Measurements from ENCODE around the gene HMCN2. TPM values are rescaled to one million over a fixed set of nuclear protein-coding genes. Genes with fewer than 3 reads are reported as not detected.

HMCN2 gene, protein sequence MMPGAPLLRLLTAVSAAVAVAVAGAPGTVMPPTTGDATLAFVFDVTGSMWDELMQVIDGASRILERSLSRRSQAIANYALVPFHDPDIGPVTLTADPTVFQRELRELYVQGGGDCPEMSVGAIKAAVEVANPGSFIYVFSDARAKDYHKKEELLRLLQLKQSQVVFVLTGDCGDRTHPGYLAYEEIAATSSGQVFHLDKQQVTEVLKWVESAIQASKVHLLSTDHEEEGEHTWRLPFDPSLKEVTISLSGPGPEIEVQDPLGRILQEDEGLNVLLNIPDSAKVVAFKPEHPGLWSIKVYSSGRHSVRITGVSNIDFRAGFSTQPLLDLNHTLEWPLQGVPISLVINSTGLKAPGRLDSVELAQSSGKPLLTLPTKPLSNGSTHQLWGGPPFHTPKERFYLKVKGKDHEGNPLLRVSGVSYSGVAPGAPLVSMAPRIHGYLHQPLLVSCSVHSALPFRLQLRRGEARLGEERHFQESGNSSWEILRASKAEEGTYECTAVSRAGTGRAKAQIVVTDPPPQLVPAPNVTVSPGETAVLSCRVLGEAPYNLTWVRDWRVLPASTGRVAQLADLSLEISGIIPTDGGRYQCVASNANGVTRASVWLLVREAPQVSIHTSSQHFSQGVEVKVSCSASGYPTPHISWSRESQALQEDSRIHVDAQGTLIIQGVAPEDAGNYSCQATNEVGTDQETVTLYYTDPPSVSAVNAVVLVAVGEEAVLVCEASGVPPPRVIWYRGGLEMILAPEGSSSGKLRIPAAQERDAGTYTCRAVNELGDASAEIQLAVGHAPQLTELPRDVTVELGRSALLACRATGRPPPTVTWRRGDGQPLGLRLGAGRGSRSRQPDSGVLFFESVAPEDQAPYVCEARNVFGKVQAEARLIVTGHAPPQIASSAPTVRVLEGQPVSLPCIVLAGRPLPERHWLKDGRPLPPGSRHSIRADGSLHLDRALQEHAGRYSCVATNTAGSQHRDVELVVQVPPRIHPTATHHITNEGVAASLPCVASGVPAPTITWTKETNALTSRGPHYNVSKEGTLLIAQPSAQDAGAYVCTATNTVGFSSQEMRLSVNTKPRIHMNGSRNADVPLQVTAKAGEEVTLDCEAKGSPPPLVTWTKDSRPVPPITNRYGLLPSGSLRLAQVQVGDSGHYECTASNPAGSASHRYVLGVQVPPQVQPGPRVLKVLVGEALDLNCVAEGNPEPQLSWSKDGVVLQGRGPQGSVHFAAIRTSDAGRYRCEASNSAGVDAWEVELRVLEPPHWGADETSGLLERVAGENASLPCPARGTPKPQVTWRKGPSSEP (N-terminal part only)
- 10 to 100 TPM in 3 of 4 donors, 1 to 10 TPM in 1; 9.6 to 21.1 (median 15.5) TPM for total RNA-seq

DNA sequence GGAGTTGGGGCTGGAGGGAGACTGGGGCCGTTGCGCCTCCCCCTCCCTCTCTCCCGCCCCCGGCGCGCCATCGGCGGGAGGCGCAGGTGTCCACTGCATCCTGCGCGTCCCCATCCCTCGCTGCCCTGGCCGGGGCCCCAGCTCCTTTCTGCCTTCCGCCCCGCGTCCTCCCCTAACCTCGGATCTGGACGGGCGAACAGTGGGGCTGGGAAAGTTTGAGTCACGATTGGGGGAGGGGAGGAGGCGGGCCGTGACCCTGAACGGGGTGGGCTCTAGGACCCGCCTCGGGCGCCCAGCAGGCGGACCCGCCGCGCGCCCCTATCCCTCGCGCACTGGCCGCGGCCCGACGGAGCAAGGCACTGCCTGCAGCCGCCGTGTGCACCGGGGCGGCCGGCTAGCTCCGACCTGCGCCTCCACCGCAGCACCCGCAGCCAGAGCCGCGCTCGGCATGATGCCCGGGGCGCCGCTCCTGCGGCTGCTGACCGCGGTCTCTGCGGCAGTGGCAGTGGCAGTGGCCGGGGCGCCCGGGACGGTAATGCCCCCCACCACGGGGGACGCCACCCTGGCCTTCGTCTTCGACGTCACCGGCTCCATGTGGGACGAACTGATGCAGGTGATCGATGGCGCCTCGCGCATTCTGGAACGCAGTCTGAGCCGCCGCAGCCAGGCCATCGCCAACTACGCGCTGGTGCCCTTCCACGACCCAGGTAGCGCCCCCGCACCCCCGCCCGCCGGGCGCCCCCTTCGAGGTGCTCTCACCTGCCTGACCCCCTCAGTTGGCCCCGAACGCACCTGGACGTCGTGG, at the start of gene HMCN2:
Gene HMCN2, plus strand, starts transcription at position 330 of the 805 bp plus-strand sequence. Its CDS starts 119 bp downstream, at position 449.
- no peaks in the 10 kb centered on the region for H3K36me3 ChIP-seq
- H3K4me3 ChIP-seq, result peak within 1 kb of the TSS; percentile 28 to 63
- peak; percentile 48 for ATAC-seq
- H3K27ac ChIP-seq, result peak within 1 kb of the TSS; percentile 0 to 89 (median 86)
- peaks cover 0 to 85% (median 36%) of the 10 kb centered on the region in 3 donors for H3K4me1 ChIP-seq
- H3K27me3 ChIP-seq, result peaks cover 8% of the 10 kb centered on the region
- TF ChIP-seq POLR2AphosphoS5 (IDR thresholded peaks at IDR 0.05) (peak; percentile 71), POLR2A (IDR thresholded peaks at IDR 0.05) (peak; percentile 14 to 33), EP300 (IDR thresholded peaks at IDR 0.05) (no peak)
- TF ChIP-seq, protein P1, sequence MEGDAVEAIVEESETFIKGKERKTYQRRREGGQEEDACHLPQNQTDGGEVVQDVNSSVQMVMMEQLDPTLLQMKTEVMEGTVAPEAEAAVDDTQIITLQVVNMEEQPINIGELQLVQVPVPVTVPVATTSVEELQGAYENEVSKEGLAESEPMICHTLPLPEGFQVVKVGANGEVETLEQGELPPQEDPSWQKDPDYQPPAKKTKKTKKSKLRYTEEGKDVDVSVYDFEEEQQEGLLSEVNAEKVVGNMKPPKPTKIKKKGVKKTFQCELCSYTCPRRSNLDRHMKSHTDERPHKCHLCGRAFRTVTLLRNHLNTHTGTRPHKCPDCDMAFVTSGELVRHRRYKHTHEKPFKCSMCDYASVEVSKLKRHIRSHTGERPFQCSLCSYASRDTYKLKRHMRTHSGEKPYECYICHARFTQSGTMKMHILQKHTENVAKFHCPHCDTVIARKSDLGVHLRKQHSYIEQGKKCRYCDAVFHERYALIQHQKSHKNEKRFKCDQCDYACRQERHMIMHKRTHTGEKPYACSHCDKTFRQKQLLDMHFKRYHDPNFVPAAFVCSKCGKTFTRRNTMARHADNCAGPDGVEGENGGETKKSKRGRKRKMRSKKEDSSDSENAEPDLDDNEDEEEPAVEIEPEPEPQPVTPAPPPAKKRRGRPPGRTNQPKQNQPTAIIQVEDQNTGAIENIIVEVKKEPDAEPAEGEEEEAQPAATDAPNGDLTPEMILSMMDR (IDR thresholded peaks at IDR 0.05), result peak in 2 of 4 experiments; percentile 8 to 14
- WGBS, 2 donors (ENCODE audit: low coverage in 1 of 2), result no CpG with 5 or more reads among the region's 89 CpGs
- no peaks in the 10 kb centered on the region for H3K9me3 ChIP-seq

DNA sequence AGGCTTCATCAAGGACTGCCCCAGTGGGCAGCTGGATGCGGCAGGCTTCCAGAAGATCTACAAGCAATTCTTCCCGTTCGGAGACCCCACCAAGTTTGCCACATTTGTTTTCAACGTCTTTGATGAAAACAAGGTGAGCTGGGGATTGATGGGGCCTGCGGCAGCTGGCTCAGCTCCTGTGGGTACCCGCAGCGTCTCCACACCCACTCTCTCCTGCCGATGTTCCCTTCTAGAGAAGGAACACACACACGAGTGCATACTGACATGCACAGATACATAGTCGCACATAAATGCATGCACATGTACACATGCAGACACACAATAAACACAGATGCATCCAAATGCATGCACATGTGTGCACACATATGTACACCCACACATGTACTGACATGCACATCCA, 47.7 kb upstream of the HMCN2 start:
- TF ChIP-seq, protein P1 (IDR thresholded peaks at IDR 0.05), result no peak
- TF ChIP-seq POLR2AphosphoS5 (IDR thresholded peaks at IDR 0.05) (no peak), EP300 (IDR thresholded peaks at IDR 0.05) (no peak), POLR2A (IDR thresholded peaks at IDR 0.05) (no peak)
- Histone ChIP-seq H3K27ac (peak overlapping the region in 2 of 4 donors; percentile 78 to 90), H3K36me3 (peaks cover 0 to 23% of the 10 kb centered on the region in 2 donors), H3K9me3 (no peaks in the 10 kb centered on the region), H3K4me3 (no peak overlapping the region), H3K27me3 (no peaks in the 10 kb centered on the region), H3K4me1 (peaks cover 0 to 72% (median 28%) of the 10 kb centered on the region in 3 donors)
- 73 to 76% methylated on average over 7 of the region's 10 CpGs for WGBS, 2 donors (ENCODE audit: low coverage in 1 of 2)
- ATAC-seq, result no peak

DNA sequence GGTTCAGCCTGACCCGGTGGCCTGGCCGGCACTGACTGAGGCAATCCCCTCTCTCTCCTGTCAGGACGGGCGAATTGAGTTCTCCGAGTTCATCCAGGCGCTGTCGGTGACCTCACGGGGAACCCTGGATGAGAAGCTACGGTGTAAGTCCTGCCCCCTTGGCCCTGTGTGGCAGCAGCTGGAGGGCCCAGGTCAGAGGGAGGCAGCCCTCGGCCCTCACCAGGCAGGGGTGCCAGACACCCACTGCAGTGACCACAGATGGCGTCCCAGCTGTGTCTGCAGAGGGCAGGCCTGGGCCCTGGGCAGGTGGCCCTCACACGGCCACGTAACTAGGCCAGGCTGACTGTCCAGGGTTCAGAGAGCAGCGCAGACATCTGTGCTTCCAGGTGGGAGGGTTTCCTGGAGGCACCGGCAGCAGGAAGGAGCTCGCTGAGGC, 45.9 kb upstream of the HMCN2 start:
- peaks cover 0 to 54% (median 20%) of the 10 kb centered on the region in 3 donors for H3K4me1 ChIP-seq
- H3K9me3 ChIP-seq, result no peaks in the 10 kb centered on the region
- H3K27me3 ChIP-seq, result no peaks in the 10 kb centered on the region
- peak overlapping the region; percentile 49 to 84 (median 80) for H3K27ac ChIP-seq
- no peak overlapping the region for H3K4me3 ChIP-seq
- WGBS, 2 donors (ENCODE audit: low coverage in 1 of 2), result no CpG with 5 or more reads among the region's 16 CpGs
- TF ChIP-seq, protein P1 (IDR thresholded peaks at IDR 0.05), result no peak
- TF ChIP-seq EP300 (IDR thresholded peaks at IDR 0.05) (no peak), POLR2A (IDR thresholded peaks at IDR 0.05) (no peak), POLR2AphosphoS5 (IDR thresholded peaks at IDR 0.05) (no peak)
- H3K36me3 ChIP-seq, result peaks cover 0 to 37% of the 10 kb centered on the region in 2 donors
- no peak for ATAC-seq

DNA sequence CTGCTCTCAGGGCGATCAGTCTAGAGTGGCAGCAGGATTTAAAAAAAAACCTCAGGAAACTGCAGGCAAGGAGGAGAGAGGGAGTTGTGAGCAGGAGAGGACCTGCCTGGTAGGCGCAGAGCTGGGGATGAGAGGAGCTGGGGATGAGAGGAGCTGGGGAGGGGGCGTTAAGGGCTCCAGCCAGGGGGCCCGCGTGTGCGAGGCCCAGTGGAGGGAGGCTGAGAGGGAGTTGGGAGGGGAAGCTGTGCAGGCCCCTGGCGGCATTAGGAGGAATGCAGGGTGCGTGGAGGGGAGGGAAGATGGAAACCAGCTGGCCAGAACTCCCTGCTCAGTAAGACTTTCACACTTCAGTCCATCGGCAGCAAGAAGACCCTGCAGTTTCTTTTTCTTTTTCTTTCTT, 45.2 kb upstream of the HMCN2 start:
- Histone ChIP-seq H3K36me3 (peaks cover 0 to 43% of the 10 kb centered on the region in 2 donors), H3K4me1 (peaks cover 0 to 47% (median 15%) of the 10 kb centered on the region in 3 donors), H3K27ac (peak overlapping the region; percentile 49 to 84 (median 80)), H3K27me3 (no peaks in the 10 kb centered on the region), H3K9me3 (no peaks in the 10 kb centered on the region), H3K4me3 (no peak overlapping the region)
- TF ChIP-seq POLR2AphosphoS5 (IDR thresholded peaks at IDR 0.05) (peak; percentile 29), POLR2A (IDR thresholded peaks at IDR 0.05) (no peak)
- TF ChIP-seq, protein P1 (IDR thresholded peaks at IDR 0.05), result peak in 3 of 4 experiments; percentile 44 to 67 (median 50)
- ATAC-seq, result peak; percentile 57
- WGBS, 2 donors (ENCODE audit: low coverage in 1 of 2), result 14 to 15% methylated on average over 8 to 9 of the region's 9 CpGs
